Esophagus muscularis mucosa (tissue), 3 donors: Measurements from ENCODE around the gene OR2S2.

Experiments
- POLR2A ChIP-seq: fragments of 450-650 bp; IDR thresholded peaks from one replicate; pipeline ENCODE4 v1.6.1; 2017; ENCODE audit warnings: antibody characterized with exemption, moderate library complexity, mild to moderate bottlenecking, low read depth
- POLR2AphosphoS5 ChIP-seq, 2 donors: sonication (generic); formaldehyde crosslinking; IDR thresholded peaks; one replicate each; pipeline ENCODE4 v1.6.1; 2017; ENCODE audit warnings: antibody characterized with exemption in 2 of 2
- TF ChIP-seq, protein P1 (sequence below), 3 experiments: fragments of 200-600 bp in 2 of 3; fragments of 450-650 bp in 1 of 3; sonication (generic) in 2 of 3; IDR thresholded peaks; one replicate each; pipeline ENCODE4 v1.5.1; 2017 to 2019; ENCODE audit warnings: antibody characterized with exemption in 3 of 3, mild to moderate bottlenecking in 2 of 3, moderate library complexity in 1 of 3

- TF ChIP-seq POLR2AphosphoS5 (IDR thresholded peaks at IDR 0.05) (no peak), POLR2A (no peak)
- TF ChIP-seq, protein P1, sequence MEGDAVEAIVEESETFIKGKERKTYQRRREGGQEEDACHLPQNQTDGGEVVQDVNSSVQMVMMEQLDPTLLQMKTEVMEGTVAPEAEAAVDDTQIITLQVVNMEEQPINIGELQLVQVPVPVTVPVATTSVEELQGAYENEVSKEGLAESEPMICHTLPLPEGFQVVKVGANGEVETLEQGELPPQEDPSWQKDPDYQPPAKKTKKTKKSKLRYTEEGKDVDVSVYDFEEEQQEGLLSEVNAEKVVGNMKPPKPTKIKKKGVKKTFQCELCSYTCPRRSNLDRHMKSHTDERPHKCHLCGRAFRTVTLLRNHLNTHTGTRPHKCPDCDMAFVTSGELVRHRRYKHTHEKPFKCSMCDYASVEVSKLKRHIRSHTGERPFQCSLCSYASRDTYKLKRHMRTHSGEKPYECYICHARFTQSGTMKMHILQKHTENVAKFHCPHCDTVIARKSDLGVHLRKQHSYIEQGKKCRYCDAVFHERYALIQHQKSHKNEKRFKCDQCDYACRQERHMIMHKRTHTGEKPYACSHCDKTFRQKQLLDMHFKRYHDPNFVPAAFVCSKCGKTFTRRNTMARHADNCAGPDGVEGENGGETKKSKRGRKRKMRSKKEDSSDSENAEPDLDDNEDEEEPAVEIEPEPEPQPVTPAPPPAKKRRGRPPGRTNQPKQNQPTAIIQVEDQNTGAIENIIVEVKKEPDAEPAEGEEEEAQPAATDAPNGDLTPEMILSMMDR (IDR thresholded peaks at IDR 0.05): no peak
Measured at GRCh38 chr9:35996358-35996970, 38.5 kb upstream of the OR2S2 start.
